Activated T-cell treated with anti-CD3 and anti-CD28 coated beads for 1 hour (primary cell): ENCODE results near the gene TEKT5.
"Not testable (repeated sequence)": the region's sequence is repeated elsewhere in the genome, so short reads cannot be mapped to it uniquely, and the experiment has no call there.

Source experiments
- DNase-seq: peaks from one replicate; pipeline ENCODE4 v3.0.0-alpha.2; 2020; ENCODE audit warnings: low read depth

The TEKT5 gene

GRCh38 chr16:10684511-10685151, 10.1 kb downstream of the TEKT5 start:
- no peak for DNase-seq

DNA sequence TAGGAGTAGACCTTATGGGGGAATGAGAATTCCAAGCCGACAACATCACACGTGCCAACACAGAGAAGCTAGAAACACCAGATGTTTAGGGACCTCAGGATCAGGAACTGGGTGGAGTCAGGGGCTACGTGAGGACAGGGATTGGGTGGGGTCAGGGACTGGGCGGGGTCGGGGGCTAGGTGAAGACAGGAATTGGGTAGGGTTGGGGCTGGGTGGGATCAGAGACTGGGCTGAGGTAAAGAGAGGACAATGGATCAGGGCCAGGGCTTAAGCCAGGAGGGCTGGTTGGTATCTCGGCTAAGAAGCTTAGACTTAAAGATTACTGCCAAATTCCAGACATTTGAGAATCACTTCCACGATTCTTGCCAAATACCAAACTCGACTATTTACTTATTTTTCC, 11.6 kb downstream of the TEKT5 start:
- DNase-seq: no peak

- no peak for DNase-seq
Observed at GRCh38 chr16:10682604-10683003, 12.1 kb downstream of the TEKT5 start.

- no peak for DNase-seq
Observed at GRCh38 chr16:10681310-10682308, 13.1 kb downstream of the TEKT5 start.

DNA sequence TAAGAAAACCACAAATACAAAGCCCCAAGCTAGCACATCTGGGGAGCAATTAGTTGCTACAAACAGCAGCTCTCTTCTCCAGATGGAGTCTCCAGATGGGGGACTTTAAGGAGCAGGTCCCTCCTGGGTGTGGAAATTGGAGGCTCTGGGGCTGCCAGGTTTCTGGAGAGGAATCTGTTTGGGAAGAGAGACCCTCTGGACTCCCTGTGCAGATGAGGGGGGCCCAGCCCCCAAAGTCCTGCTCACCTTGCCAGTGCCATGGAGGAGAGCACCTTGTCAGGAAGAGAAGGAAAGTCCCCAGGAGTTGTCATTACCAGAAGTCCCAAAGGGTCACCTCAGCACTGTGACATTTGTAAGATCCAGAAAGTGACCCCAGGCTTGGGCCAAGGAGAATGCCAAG, 14.8 kb downstream of the TEKT5 start:
- no peak for DNase-seq

- not testable (repeated sequence) for DNase-seq
Observed at GRCh38 chr16:10679441-10679840, 15.3 kb downstream of the TEKT5 start.

- no peak for DNase-seq
Observed at GRCh38 chr16:10678655-10679054, 16.1 kb downstream of the TEKT5 start.

- DNase-seq: no peak
Observed at GRCh38 chr16:10676284-10676683, 18.4 kb downstream of the TEKT5 start.

DNA sequence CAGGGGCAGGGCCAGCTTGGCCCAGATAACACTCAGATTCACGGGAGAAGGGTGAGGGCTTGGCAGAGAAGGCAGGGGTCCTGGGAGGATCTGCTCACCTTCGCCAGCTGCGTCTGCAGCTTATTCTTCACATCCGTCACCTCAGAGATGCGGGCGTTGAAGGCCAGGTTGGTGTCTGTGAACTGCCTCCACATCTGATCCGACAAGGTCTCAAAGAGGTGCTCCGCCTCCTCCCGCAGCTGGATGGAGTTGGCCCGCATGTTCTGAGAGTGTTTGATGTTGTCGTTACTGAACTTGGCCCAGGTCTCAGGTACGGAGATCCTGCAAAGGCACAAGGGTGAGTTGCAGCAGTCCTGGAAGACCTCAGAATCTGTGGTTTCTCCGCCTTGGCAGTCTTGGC, 18.9 kb downstream of the TEKT5 start:
- no peak for DNase-seq

DNA sequence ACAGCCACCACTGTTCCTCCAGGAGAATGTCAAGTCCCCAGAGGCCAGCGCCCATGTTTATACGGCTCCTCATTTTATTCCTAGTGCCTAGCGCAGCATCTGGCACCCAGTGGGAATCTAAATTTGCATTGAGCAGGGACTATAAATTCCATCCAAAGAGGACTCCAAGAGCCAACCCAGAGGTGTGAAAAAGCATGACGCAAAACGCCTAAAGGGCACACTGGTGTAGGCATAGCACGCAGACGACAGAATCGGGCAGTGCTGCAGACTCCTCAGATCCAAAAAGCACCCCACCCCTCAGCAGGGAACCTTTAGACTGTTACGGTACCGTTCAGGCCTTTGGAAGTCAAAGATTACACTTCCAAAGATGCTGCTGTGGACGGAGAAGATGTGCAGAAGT, 19.5 kb downstream of the TEKT5 start:
- no peak for DNase-seq

DNA sequence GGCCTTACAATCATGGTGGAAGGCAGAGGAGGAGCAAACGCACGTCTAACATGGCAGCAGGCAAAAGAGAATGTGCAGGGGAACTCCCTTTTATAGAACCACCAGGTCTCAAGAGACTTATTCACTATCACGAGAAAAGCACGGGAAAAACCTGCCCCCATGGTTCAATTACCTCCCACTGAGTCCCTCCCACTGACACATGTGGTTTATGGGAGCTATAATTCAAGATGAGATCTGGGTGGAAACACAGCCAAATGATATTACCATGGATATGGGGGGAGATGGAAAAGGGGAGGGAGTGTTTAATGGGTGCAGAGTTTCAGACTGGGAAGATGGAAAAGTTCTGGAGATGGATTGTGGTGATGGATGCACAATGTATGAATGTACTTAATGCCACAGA, 23.0 kb downstream of the TEKT5 start:
- no peak for DNase-seq

GRCh38 chr16:10669791-10670190, 24.9 kb downstream of the TEKT5 start:
- DNase-seq: no peak

GRCh38 chr16:10668322-10669045, 26.2 kb downstream of the TEKT5 start:
- DNase-seq: no peak

GRCh38 chr16:10667239-10667638, 27.5 kb downstream of the TEKT5 start:
- DNase-seq: no peak

DNA sequence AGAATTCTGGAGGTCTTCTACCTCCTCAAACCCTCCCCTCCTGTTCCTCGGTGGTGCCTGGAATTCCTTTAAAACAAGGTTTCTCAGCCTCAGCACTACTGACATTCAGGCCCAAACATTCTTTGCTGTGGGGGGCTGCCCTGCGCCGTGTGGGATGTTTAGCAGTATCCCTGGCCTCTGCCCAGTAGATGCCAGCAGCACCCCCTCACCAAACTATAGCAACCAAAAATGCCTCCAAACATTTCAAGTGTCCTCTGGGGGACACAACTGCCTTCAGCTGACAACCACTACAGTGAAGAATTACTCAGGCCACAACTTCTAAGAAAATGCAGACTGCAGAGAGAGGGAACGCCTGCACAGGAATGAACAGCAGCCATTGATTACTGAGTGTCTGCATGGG, 28.4 kb downstream of the TEKT5 start:
- no peak for DNase-seq

- DNase-seq: no peak
Observed at GRCh38 chr16:10665166-10665565, 29.6 kb downstream of the TEKT5 start.

- DNase-seq: no peak
Observed at GRCh38 chr16:10664720-10665126, 30.0 kb downstream of the TEKT5 start.

DNA sequence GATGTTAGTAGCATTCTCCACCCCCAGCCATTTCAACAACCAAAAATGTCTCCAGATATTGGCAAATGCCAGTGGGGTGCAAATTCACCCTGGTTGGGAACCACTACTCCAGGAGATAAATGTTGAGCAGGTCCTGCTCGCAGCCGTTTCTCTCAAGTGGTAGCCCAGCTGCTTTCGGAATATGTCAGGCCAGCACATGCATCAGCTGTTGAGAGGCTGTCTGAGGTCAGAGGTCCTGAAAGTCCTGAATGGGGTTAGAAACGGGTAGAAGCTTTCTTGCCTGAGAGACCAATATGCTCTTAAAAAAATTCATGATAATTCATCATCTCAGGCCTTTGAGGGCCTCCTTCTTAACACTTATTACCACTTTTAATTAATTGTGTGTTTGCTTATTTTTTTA, 31.0 kb downstream of the TEKT5 start:
- no peak for DNase-seq

- no peak for DNase-seq
Observed at GRCh38 chr16:10663146-10663545, 31.6 kb downstream of the TEKT5 start.

DNA sequence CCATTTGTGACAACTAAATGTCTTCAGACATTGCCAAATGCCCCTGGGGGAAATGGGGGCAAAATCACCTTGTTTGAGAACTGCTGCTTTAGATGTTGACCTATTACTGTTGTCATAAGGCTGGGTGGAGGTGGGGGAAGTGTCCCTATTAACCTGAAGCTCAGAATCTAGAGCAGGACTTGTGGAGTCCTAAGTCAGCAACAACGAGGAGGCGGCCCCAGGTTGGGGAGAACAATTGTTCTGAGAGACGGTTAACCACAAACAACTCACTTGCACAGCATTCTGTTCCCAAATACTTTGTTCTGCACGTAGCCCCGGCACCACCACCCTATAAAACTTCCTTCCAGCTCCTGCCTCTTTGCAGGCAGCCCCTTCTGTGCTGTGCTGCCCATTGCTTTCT, 32.5 kb downstream of the TEKT5 start:
- no peak for DNase-seq

GRCh38 chr16:10661737-10662136, 33.0 kb downstream of the TEKT5 start:
- no peak for DNase-seq

GRCh38 chr16:10660950-10661635, 33.6 kb downstream of the TEKT5 start:
- no peak for DNase-seq
